ENCODE results near the gene FAM13C.

FAM13C gene

GRCh38 chr10:59360605-59361405 is 1.5 kb downstream of the FAM13C start:
- no peak for DNase-seq

- no peak for DNase-seq
These were observed 3.8 kb downstream of the FAM13C start for GRCh38 chr10:59358576-59358975.

- no peak for DNase-seq
These were observed 7.9 kb downstream of the FAM13C start for GRCh38 chr10:59354434-59354833.

DNA sequence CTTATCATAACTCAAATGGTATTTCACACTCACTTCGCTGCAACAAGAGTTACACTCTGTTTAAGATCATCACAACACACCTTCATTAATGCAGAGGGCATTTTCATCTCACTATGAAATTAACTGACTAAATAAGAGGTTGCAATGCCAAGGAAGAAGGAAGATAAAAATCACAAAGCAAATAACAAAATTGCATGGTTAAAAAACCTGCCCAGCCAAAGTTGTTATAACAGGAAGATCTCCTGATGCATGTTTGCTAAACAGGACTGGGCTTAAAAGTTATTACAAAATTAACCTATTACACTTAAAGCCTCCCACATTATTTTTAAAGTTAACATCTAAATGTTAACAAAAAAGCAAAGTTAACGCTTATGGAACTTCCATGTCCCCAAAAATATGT is 11.8 kb downstream of the FAM13C start:
- no peak for DNase-seq

DNA sequence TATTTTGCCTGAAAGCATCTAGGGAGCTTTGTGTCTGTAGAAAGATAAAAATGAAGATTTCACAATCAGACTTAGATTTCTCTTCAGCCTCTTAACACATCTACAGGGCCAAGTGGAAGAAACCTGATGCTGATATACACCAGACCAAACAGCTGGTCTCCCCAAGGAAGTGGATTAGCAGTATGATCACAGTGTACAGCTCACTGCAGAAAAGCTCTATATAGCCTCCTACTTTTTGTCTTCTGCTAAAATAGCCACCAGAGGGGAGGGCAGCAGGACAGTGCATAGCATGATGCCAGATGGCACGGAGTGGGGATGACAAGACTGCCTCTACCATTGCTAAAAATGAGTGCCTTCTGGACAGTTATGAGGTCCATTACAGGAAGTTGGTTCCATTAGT is 16.0 kb downstream of the FAM13C start:
- DNase-seq: no peak

DNA sequence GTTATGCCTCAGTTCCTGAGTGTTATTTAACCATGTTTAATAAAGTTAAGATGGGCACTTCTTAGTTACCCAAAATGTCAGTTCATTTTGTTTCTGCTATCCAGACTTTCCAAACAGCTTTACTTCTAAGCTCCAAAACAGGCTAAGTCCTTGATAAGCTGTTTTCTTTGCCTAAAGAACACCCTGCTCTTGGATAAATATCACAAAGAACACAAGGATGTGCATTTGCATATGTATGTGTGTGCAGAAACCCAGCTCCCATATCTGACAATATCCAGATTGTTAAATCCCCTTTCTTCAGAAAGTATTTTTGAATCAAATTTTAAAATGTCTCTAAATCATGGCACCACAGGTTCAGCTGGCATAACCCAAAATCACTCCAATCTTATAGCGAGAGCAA is 19.6 kb downstream of the FAM13C start:
- DNase-seq: no peak

DNA sequence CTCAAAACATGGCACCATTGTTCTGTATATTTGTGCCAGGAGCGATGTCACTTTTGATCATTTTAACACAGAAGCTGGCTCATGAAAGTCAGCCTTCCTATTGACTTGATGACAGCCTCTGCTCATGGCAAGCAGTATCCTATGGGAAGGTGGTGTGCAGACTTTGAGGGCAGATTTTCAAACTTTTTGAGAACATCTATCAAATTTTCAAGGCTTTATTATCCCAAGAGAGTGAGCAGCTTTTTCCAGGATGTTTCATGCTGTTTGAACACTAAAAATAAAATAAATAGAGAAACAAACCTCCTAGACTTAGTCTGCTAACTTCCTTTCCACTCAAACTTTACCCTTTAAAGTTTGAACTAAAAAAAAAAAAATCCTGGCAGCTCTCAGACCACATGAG is 20.3 kb downstream of the FAM13C start:
- DNase-seq: no peak

- DNase-seq: no peak
These were observed 22.1 kb downstream of the FAM13C start for GRCh38 chr10:59340285-59340684.

DNA sequence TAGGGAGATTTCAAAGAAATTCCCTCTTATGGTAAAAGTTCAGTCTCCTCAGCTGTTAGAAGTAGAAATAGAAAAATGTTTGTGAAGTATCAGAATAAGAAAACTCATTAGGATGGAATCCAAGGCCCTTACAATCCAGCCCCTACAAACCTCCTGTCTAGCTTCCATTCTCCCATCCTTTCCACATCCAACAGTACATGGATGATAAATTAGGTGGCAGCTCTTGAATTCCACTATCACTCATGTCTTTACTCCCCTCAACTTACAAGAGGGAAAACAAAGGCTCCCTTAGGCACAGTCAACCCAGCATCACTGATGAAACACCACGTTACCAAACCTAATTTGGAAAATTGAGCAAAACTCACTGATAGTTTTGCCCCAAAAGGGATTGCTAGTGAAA is 23.0 kb downstream of the FAM13C start:
- no peak for DNase-seq

DNA sequence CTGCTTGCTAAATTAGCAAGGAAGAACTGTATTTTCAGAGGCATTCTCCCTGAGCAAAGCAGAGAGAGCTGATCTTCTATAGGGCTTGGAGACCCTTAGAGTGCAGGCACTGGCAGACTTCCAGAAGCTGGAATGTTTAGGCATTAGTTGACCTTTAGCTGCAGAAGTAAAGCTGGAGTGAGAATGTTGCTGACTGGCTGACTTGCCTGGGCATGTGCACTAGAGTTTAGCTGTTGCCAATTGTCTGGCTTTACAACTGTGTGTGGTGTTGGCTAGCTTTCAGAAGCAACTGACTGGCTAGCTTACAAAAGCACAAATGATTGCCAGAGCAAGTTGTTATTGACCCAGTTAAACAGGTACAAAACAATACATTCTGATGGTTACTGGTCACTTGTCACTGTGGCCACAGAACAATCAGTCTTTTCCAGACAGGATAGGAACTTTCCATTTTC is 25.1 kb downstream of the FAM13C start:
- DNase-seq: no peak

- no peak for DNase-seq
These were observed 25.7 kb downstream of the FAM13C start for GRCh38 chr10:59336632-59337031.

DNA sequence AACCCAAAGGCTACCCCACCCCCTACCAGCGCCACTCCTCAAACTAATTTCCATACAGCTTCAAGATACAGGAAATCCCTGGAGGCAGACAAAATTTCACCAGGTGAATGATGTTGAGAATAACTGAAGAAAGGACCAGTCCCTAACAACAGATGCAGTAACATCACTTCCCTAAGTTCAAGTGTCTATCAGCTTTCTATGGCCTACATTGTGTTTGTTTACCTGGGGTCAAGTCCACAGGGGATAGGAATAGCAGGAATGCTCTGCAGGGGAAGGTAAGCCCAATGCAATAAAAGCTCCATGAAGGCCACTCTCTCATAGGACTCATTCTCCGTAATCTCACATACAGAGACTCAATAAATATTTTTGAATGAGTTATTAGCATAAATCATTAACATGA is 26.9 kb downstream of the FAM13C start:
- DNase-seq: no peak

GRCh38 chr10:59333701-59334100 is 28.6 kb downstream of the FAM13C start:
- no peak for DNase-seq

DNA sequence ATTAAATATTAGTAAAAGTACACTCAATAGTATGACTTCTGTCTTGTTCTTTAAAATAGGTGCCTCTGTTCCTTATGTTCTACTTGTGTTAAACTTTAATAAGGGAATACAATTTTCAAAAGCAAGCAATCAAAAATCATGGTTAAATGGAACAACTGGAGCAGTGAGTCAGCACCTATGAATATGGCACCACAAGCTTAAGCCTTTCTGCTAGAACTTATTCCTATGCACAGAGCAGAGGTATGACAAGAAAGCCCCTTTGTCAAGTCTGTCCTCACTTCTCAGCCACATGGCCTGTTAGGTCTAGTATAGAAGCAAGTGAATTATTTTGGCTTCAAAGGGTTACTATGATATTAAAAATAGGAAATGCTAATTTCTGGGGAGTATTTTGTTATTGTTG is 29.8 kb downstream of the FAM13C start:
- DNase-seq: no peak

GRCh38 chr10:59331661-59332060 is 30.7 kb downstream of the FAM13C start:
- no peak for DNase-seq

DNA sequence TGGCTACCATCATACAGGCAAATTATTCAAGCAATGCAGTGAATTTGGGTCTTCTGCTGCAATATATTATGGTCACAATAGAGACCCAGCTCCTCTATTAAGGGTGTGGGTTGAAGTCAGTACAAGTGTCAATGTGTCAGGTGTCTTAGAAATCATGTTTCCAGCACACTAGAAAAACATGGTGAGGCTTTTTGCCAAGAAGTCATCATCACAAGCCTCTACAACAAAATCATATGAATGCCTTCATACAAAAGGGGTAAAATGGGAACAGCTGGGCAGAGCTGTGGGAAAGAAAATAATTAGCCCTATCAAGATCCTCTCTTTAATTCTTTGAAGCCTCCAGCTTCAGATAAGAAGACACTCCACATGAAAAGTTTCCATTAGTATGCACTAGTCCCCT is 37.2 kb downstream of the FAM13C start:
- DNase-seq: no peak

DNA sequence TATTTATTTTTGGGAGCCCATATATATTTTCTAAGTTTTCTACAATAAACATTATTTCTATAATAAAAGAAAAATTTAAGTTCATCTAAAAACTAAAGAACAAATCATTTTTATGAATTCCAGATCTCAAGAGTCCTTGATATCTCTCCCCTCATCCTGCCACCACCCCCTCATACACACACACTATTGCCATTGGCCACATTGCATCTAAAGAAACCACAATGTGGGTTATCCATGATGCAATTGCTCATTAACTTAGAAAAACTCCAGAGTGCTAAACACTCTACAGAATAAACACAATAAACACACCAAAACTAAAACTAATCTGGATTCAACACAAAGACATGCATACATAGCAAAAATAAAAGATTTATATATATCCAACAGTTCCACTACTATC is 37.8 kb downstream of the FAM13C start:
- DNase-seq: no peak

- no peak for DNase-seq
These were observed 38.4 kb downstream of the FAM13C start for GRCh38 chr10:59323831-59324401.

GRCh38 chr10:59323036-59323459 is 39.3 kb downstream of the FAM13C start:
- no peak for DNase-seq

- no peak for DNase-seq
These were observed 40.2 kb downstream of the FAM13C start for GRCh38 chr10:59322131-59322530.

GRCh38 chr10:59320355-59320754 is 42.0 kb downstream of the FAM13C start:
- DNase-seq: no peak

DNA sequence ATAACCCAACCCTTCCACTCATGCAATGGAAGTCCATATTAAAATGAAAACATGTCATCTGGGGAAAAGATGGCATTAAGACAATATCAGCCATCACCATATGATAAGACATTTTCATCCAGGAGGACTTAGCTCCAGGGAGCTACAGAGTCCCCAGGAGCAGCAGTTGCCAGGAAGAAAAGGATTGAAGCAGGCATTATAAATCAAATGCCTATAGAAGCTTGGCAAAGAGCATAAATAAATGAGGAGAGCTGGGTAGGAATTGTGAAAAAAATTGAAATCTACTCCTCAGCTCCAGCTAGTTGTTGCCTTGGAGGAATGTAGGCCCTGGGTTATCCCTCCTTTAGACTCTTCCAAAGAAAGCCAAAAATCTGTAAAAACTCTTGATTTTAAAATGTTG is 42.5 kb downstream of the FAM13C start:
- no peak for DNase-seq

GRCh38 chr10:59317066-59317465 is 45.3 kb downstream of the FAM13C start:
- DNase-seq: no peak

- DNase-seq: no peak
These were observed 46.9 kb downstream of the FAM13C start for GRCh38 chr10:59315465-59315864.

GRCh38 chr10:59314268-59314667 is 48.1 kb downstream of the FAM13C start:
- no peak for DNase-seq

Measured in activated CD4-positive, alpha-beta T cell treated with anti-CD3 and anti-CD28 coated beads for 48 hours (primary cell).